Thyroid gland (tissue), 4 donors: ENCODE measurements around the gene GBP1.

Experiments used
- POLR2A ChIP-seq, 2 donors: fragments of 450-650 bp; IDR thresholded peaks; one replicate each; pipeline ENCODE4 v1.6.1; 2017; ENCODE audit warnings: antibody characterized with exemption in 2 of 2, mild to moderate bottlenecking in 2 of 2, moderate library complexity in 1 of 2
- TF ChIP-seq, protein P1 (sequence below), 6 experiments: fragments of 200-600 bp in 3 of 6; fragments of 450-650 bp in 3 of 6; sonication (generic) in 3 of 6; IDR thresholded peaks; one replicate each; pipeline ENCODE4 v1.5.1; 2016 to 2019; ENCODE audit warnings: antibody characterized with exemption in 6 of 6, mild to moderate bottlenecking in 2 of 6, inconsistent platforms in 1 of 6, moderate library complexity in 1 of 6

DNA sequence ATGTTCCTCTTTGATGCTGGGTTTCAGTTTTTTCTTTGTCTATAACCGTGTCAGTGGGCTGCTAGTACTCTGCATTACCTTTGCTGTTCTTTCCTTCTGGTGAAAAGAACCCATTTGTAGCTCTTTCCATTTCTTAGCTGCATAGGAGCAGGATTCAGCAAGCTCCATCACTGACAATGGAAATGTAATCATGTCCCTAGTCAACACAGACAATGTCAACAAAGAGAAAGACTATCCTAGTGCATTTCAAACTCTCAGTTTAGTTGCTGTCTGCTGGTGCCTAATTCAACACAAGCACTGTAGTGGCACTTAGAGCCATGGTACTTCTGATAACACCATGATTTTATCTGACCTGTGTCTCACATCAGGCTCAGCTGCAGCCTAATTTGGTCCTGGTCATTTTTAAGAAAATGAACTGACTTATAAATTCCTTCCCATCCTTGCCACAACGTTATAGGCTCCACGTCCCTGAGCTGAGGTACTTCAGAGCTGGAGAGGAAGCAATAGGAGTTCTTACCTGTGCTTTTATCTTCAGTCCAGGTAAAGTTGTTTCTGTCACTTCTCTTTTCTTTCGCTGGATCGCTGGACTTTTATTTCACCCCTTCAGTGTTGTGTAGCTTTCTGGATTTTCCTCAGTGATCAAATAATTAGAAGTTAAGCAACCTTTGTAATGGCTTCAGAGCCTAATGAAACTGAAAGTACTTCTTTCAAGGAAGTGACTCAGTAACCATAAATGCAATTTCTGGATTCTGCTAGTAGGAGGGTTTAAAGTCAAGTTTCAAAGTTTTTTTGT lies 42.6 kb downstream of the GBP1 start, which contains the start of gene GBP3:
- TF ChIP-seq, protein P1, sequence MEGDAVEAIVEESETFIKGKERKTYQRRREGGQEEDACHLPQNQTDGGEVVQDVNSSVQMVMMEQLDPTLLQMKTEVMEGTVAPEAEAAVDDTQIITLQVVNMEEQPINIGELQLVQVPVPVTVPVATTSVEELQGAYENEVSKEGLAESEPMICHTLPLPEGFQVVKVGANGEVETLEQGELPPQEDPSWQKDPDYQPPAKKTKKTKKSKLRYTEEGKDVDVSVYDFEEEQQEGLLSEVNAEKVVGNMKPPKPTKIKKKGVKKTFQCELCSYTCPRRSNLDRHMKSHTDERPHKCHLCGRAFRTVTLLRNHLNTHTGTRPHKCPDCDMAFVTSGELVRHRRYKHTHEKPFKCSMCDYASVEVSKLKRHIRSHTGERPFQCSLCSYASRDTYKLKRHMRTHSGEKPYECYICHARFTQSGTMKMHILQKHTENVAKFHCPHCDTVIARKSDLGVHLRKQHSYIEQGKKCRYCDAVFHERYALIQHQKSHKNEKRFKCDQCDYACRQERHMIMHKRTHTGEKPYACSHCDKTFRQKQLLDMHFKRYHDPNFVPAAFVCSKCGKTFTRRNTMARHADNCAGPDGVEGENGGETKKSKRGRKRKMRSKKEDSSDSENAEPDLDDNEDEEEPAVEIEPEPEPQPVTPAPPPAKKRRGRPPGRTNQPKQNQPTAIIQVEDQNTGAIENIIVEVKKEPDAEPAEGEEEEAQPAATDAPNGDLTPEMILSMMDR (IDR thresholded peaks at IDR 0.05), result no peak
- TF ChIP-seq POLR2A (IDR thresholded peaks at IDR 0.05), result peak in 1 of 2 donors; percentile 19
